NCI-H2029 (cell line): ENCODE measurements around the gene DHRS3.
"Not testable (repeated sequence)": the region's sequence is repeated elsewhere in the genome, so short reads cannot be mapped to it uniquely, and the experiment has no call there.

Experiments
- DNase-seq: peaks from one replicate; lab custom pipeline; 2025; lab: John Stamatoyannopoulos, UW

The DHRS3 gene

DNA sequence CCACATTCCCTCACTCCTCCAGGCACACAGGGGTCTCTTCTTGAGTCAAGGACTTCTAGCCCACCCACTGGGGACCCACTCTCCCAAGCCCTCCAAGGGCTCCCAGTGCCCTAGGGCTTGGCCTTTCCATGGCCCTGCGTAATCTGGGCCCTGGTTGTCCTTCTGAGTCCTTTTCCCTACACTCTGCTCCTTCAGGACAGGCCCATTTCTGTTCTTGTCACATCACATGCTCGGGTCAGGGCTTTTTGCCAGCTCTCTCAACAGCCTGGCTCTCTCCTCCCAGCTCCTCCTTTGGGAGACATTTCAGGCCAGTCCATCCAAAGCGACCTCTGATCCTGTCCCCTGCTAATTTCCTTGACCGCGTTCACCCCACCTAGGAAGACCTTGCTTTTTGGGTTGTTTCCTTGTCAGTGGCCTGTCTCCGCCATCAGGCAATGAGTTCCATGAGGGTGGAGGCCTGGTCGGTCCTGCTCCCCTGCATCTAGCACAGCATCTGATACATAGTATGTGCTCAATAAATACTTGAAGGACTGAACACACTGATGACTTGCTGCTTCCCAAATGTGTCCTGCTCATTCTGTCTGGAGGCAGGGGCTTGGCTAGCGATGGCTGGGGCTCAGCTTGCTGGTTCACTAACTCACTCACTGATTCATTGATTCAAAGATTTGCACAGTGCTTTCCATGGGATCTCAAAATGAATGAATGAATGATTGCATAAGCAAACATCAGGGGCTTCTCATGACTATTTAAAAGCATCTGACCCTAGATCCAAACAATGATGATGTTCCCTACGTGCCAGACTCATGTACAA lies 44.8 kb downstream of the DHRS3 start:
- DNase-seq, result no peak

DNA sequence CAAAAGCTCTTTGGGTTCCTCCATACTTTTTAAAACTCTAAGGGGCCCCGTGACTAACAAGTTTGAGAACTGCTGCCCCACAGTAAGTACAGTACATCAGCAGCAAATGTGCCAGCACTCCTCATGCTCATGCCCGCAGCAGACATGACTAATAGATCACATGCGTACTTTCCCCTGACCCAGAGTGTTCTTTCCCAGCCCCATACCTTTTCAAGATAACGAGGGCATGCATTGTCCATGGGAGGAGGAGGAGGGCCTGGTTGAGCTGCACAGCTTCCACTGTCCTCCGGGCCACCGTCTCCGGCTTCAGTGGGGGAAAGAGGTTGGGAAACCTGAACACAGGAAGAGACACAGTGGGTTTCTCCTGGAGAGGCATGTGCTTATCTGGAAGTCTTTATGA lies 45.5 kb downstream of the DHRS3 start:
- DNase-seq, result no peak

DNA sequence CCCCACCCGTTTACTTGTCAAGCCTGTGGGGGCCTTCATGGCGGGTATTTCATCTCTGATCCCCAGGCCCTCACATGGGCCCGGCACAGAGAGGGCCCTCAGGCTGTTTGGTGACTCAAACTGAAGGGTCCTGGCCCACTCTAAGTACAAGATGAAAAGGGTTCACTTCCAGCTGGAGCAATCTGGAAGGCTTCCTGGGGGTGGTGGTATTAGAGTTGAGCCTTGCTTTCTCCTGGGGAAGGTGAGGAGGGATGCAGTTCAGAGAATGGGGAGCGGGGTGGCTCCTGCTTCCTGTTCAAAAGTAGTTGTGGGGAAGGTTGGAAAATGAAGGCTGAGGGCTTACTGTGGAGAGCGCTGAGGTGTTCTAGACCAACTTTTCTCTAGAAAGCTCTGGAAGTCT lies 47.7 kb downstream of the DHRS3 start:
- no peak for DNase-seq

DNA sequence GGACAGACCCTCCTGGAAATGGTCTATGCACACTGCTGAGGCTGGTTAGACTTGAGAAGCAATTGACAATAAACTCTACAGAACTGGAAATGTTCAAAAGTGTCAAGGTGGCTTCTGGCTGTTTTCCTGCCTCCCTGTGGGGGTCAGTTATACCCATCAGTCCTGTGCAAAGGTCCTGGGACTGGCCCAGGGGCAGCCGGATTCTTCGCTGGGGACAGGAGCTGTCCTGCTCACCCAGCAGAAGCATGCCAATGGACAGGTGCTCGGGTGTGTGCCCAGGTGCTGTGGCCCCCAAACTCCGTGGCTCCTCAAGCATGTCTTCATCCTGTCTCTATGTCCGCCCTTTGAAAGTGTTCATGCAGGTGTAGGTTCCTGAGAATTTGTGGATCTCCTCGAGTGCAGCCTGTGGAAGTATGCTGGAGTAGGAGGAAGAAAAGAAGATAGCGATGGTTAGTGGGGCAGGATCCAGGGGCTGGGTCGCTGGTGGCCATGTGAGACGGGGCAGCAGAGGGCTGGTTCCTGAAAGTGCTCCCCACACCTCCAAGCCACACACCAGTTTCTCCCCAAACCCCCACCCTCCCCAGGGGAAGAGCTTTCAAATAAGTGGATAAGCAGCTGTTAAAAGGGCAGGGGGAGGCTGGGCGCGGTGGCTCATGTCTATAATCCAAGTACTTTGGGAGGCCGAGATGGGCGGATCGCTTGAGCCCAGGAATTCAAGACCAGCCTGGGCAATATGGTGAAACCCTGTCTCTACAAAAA lies 49.8 kb downstream of the DHRS3 start:
- no peak for DNase-seq

DNA sequence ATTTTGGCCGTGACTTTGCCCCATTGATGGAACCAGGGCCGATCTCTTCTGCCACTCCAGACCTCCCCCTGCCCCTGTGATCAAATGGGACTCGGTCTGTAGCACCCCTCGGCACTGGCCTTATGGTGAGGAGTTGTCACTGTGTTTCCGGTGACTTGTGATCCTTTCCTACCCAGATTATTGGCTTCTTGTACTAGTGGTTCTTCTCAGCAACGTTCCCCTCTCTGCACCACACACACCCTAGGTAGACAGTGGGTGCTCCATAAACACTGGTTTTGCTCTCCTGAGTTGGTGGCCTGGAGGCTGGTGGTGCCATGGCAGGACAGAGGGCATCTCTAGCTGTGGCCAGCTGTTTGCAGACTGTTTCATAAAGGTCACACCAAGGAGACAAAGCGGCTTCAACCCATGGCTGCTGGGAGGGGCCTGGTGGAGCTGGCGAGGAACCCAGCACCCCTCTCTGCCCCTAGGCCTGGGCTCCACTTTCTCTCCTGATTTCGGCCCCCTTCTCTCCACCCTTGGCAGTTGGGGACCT lies 50.7 kb downstream of the DHRS3 start:
- DNase-seq, result no peak

DNA sequence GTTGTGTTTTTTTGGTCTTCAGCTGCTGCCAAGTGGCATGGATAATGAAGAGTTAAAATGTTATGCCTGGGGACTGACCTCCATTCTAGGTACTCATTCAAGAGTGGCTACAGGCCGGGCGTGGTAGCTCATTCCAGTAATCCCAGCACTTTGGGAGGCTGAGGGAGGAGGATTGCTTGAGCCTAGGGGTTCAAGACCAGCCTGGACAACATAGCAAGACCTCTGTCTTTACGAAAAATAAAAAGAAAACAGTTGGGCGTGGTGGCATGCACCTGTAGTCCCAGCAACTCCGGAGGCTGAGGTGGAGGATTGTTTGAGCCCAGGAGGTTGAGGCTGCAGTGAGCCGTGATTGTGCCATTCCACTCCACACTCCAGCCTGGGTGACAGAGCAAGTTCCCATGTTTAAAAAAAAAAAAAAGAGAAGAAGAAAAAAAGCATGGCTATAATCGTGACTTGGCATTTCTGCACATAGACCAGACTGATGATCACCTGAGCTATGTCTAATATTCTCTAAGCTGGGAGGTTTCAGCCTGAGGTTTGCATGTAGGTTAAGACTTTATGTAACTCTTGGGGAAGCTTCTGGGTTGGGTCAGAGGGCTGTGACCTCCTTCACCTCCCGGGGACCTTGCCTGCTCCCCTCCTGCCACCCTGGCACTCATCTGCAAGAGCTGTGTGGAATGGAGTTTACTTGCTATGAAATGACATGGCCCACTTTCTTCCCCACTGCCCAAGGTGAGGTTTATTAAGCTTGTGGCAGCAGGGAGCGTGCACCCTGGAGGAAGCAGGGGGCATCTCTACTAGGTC lies 51.3 kb downstream of the DHRS3 start:
- DNase-seq, result no peak

DNA sequence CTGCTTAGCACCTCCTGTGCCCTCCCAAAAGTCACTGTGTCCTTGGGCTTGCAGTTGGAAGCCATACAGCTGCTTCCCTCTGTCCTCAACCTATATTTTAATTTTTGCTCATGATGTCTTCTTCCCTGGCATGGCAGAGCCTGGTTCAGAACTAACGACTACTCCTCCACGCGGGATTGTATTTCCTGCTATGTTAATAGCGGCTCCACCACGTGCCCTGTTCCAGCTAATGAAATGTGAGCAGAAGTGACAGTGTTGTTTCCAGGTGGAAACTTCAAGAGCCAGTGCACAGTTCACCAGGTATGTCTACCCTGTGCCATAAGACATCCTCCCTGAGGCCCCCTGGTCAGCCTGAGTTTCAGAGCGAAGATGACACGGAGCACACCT lies 52.1 kb downstream of the DHRS3 start:
- peak; percentile 69 for DNase-seq

DNA sequence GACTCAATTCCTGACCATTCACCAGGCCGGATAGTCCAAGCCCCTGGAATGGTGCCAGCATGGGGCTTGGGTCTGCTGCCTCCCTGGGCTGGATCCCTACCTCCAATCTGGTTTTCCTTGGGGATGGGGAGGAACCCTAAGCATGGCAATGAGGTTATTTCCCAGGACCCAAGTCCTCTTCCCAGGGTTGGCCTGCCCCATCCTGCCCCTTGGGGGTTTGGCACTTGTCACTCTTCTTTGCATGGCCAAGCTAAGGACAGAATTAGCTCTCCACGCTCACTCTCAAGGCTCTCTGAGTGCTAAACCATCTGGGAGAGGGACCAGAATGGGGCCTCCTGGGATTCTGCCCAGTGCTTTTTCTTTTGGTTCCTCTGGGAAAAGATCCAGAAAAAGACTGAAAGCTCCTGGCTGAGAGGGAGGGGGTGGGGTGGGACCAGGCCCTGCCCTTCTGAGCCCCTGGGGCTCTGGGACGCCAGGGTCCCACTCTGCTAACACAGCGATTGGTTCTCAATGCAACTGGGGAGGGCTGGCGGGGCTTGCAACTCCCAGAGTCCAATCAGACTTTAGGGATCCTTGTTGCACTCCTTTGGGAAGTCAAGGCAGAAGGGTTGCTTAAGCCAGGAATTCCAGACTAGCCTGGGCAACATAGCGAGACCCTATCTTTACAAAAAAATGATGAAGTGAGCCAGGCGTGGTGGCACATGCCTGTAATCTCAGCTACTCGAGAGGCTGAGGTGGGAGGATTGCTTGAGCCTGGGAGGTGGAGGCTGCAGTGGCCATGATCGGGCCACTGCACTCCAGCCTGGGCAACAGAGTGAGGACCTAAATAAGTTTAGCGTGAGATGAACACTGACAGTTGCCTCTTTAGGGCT lies 52.7 kb downstream of the DHRS3 start:
- no peak for DNase-seq

DNA sequence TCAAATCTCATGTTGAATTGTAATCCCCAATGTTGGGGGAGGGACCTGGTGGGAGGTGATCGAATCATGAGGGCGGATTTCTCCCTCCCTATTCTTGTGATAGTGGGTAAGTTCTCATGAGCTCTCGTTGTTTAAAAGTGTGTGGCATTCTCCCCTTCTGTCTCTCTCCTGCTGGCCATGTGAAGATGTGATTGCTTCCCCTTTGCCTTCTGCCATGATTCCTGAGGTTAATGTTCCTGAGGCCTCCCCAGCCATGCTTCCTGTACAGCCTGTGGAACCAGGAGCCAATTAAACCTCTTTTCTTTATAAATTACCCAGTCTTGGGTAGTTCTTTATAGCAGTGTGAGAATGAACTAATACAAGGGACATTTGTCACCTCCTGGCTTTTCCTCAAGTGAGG lies 53.8 kb downstream of the DHRS3 start:
- DNase-seq, result not testable (repeated sequence)

DNA sequence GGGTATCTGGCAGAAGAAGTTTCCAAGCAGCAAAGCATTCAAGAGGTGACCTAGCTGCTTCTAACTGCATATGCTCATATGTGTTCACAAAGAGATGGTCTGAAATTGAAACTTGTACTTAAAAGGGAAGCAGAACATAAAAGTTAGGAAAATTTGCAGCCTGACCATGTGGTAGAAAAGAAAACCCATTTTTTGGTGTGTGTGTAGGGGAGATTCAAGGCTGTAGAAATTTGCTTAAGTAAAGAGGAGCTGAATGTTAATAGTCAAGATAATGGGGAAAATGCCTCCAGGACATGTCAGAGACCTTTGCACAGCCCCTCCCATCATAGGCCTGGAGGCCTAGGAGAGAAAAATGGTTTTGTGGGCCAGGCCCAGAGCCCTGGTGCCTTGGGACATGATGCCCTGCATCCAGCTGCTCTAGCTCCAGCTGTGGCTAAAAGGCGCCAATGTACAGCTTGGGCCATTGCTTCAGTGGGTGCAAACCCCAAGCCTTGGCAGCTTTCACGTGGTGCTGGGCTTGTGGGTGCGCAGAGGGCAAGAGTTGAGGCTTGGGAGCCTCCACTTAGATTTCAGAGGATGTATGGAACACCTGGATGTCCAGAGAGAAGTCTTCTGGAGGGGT lies 54.9 kb downstream of the DHRS3 start:
- no peak for DNase-seq

DNA sequence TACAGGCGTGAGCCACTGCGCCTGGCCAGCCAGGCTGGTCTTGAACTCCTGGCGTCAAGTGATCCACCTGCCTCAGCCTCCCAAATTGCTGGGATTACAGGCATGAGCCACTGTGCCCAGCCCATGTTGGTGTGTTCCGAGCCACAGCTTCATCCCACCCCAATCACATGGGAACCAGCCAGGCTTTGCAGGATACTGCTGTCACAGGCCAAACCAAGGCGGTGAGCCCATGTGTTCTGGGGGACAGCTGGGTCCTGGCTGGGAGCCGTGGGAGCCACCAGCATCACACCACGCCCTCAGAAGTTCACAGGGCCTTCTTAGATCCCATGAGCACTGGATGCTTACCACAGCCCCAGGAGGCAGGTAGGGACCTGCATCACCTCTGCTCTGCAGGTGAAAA lies 56.9 kb downstream of the DHRS3 start:
- no peak for DNase-seq

DNA sequence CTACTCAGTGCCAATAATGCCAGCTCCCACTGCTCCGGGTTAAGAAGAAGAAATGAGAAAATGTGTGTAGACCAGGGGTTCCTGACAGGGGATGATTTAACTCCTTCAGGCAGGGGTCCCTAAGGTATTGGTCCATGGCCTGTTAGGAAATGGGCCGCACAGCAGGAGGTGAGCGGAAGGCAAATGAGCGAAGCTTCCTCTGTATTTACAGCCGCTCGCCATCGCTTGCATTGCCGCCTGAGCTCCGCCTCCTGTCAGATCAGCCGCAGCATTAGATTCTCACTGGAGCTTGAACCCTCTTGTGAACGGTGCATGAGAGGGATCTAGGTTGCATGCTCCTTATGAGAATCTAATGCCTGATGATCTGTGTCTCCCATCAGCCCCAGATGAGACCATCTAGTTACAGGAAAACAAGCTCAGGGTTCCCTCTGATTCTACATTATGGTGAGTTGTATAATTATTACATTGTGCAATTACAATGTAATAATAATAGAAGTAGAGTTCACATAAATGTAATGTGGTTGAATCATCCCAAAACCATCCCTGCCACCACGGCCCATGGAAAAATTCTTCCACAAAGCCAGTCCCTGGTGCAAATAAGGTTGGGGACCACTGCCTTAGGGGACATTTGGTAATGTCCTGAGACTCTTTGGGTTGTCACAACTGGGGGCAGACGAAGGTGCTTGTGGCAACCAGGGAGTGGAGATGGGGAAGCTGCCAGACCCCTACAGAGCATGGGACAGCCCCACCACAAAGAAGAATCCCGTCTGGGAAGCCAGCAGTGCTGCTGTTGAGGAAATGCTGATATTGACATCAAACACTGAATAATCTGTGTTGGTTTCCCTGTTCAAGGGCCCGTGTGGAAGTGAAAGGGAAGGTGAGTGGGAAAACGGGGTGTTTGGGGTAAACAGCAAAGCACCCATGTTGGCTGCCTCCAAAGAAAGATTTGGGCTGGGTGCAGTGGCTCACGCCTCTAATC lies 60.8 kb downstream of the DHRS3 start:
- no peak for DNase-seq

DNA sequence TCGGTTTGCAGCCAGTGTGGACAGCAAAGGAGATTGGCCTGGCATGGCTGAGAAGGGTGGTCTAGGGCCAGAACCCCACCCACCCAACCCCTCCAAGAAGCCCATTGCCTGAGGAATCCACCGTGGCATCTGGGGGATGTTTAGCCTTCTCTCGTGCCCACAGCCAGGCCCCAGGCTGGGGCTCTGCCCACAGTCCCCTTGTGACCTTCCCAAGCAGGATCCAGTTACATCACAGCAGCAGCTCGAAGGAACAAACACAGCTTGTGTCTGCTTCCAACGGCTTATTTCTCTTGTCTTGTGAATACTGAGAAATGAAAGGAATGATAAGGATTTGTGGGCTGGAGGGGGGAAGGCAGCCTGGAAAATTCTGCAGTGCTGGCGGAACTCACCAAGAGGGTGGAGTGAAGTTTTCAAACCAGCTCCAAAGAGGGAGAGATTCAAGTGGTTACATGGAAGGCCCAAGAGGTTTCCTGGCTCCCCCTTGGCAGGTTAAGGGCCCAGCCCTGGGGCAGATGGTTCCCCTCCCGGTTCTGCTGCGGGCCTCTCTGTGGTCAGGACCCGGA lies 61.6 kb downstream of the DHRS3 start:
- no peak for DNase-seq

DNA sequence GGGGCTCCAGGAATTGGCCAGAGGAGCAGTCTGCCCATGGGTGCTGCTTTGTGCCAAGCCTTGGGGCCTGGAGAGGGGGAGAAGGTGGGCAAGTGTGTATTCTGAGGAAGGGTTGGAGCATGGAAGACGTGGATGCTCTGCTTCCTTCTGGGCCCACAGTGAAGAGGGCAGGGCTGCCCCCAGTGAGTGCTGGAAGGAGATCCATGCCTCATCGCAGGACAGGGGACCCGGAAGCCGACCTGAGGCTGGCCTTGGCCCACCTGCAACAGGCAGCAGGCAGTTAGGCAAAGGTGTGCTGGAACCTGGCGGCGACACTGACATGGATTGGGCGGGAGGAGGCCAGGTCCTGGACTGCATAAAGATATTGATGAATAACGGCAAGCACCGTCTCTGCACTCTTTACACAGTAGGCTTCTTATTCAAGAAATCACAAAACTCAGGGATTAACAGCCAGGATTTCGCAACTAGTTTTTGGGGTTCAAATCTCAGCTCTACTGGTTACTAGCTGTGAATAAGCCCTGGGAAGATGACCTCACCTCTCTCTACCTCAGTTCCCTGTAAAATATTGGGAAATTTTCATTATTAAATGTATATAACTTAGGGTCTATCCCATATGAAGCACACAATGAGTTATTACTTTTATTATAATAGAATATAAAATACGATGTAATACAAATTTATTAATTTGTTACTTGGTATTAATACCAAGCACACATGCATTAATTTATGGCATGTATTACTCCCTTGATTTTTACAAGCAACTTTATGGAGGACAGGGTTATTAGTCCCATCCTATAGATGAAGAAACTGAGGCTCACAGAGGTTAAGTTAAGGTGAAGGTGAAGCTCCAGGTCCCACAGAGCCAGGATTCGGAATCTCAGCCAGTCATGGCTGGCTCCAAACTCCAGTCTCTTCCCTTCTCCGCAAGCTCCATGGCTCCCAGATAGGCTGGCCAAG lies 62.3 kb downstream of the DHRS3 start:
- DNase-seq, result no peak

DNA sequence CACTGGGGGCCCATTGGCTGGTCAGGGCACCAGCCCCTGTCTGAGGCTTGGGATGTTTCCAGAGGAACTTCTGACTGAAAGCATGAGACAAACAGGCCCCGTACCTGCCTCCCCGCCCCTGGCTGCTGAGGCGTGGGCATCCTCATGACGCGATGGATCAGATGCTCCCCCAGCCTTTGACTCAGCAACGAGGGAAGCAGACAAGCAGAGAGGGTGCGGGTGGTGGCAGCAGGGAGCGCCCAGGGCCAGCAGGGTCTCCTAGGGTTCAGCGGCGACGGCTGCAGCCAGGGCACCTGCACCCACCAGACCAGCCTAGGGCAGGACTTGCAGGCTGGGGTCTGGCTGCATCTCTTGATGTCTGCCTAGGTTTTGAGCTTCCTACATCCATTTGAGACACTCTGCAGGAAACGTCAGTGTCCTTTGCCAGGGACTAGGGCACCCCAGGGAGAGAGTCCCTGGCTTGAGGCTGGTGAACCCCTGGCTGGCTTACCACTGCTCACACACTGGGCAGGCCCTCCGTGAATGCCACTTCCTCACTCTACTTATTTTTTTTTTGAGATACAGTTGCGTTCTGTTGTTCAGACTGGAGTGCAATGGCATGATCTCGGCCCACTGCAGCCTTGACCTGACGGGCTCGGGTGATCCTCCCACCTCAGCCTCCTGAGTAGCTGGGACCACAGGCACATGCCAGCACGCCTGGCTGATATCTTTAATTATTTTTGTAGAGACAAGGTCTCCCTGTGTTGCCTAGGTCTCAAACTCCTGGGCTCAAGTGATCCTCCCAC lies 63.3 kb downstream of the DHRS3 start:
- DNase-seq, result no peak

DNA sequence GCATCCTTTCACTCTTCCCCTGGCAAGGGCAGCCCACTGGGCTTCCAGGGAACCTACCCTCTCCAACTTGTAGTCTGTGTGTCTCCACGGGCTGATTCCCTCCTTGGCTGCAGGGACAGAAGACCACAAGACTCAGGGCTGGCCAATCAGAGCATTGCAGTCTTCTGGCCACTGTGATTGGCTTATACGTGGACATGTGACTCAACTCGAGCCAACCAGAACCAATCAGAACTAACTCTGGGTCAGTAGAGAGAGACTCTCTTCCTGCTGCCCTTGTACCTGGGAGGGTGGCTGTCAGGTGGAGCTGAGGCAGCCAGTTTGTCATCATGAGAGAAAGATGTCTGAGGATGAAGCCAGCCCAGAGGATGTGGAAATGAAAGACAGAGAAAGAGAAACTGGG lies 64.0 kb downstream of the DHRS3 start:
- no peak for DNase-seq
